HG03439 (cell line): ENCODE results near the gene METTL16.
"Not testable (repeated sequence)": the region's sequence is repeated elsewhere in the genome, so short reads cannot be mapped to it uniquely, and the experiment has no call there.

Source experiments
- ATAC-seq: cut with Tn5 transposase; IDR thresholded peaks from one replicate; pipeline ENCODE4 v1.9.1; 2021; ENCODE audit warnings: mild to moderate bottlenecking, moderate library complexity; ENCODE audit not compliant: unreplicated experiment

METTL16 gene

DNA sequence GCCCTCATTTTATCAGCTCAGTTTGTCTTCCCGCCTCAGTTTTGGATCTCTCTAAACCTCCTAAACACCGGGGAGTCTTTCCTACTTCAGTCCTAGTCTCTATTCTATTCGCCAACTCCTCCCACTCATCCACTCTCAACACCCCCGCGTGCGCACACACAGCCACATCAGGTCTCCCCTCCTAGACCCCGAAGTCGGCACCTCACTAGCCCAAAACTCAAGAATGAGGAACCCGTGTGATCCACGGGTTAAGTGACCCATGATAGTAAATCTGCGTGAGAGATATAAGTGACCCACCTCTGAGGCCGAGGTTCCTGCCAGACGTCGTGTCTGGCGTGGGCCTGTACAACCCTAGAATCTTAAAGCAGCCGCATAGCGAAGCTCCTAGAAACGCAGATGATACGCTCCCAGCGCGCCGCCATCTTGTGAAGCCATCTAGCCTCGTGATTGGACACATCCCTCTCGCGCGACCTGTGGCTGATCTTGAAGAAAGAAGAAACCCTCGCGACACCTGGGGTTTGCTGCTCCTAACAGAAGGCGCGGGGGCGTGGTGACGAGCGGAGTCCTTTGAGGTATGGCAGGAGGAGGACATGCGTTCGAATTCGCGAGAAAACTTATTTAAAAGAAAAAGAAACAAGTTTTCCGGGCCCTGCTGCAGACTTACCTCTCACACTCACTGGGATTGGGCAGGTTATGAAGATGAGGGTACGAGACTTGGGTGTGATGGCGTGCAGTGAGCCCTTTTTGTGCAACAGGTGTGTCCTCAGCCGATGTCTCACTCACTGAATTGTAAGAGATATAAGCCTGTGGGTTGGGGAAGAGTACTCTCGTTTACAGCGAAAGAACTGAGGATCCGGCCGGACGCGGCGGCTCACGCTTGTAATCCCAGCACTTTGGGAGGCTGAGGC, at the start of gene METTL16:
Gene METTL16 (minus strand): TSS at position 427 of the 908 bp plus-strand sequence. CDS start 9,557 bp downstream, outside the sequence.
- ATAC-seq, result peak; percentile 90

DNA sequence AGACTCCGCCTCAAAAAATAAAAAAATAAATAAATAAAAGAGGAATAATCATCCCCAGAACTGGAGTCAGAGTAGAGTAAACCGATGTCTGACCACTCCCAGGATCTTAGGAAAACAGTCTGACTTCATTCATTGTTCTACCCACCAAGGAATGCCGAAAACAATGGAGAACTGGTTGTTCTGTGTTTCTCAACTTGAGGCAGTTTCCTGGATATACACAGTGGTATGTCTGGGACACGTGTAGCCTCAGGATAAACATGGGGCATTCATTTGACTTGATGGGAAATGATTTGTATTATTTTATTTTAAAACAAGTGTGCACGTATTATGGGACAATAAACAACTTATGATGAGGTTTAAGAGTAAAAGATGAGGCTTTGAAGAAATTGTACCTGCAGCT, 49.0 kb upstream of the METTL16 start:
- ATAC-seq, result no peak

DNA sequence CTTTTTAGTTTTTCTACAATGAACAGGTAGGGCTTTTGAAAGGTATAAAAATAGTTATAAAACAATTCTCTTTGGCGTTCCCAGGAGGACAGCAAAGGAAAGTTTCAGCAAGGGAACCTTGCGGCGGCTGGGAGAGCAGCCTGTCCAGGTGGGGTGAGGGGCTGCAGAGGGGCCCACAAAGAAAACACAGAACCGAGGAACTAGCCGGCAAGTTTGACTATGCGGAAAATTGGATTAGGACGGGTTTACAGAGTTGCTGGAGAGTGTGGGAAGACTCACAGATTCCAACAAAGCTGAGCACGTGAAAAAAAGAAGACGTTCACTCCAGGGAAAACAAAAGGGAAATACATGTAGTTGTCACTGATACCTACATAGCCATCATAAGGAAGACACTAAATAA, 40.2 kb upstream of the METTL16 start:
- no peak for ATAC-seq

DNA sequence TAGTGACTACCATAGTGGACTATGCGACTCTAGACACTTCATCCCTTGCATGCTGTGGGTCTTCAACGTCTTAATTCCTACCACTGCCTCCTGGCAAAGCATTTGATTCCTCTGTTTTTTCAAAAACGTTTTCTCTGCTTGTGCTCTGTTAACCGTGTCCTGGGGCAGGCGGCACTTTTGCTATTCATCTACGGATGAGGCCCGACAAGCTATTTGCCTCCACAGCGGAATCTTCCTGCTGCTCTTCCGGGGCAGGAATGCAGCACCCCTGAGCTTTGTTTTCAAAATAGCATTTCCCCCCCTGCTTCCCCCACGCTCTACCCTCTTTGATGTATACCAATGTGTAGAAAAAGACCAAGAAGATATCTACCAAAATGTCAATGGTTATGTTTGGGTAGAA, 39.8 kb upstream of the METTL16 start:
- ATAC-seq, result no peak

- ATAC-seq, result no peak
These were observed 37.9 kb upstream of the METTL16 start for GRCh38 chr17:2549392-2550211.

- ATAC-seq, result not testable (repeated sequence)
These were observed 36.3 kb upstream of the METTL16 start for GRCh38 chr17:2548026-2548425.

DNA sequence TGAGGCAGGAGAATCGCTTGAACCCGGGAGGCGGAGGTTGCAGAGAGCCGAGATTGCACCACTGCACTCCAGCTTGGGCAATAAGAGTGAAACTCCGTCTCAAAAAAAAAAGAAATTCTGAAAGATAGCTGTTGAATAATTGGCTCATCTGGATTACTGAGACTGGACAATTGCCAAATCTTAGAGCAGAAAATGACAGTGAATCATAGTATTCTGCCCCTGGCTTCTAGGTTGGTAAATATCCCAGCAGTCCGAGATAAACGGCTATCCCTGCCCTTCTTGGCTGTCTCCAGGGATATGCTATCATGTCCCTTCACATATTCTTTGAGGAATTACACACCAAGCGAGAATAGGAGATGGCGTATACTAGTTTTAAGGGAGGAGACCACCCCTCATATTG, 35.5 kb upstream of the METTL16 start:
- no peak for ATAC-seq

DNA sequence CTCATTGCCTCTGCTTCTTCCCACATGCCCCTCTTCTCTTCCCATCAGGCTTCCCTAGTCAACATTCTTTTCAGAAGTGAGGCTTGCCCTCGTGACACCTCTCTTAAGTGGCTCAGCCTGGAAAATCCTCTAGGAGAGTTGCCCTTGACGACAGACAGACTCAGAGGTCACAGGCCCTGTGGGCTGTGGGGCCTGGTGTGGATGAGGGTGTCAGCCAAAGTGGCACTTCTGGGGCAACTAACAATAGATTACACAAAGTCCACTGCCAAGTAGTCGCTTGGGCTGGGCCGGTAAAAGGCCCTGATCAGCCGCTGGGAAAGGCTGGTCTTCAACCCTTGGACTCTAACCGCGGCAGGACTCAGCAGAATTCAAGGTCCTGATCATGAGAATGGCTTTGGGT, 33.7 kb upstream of the METTL16 start:
- ATAC-seq, result no peak

GRCh38 chr17:2542456-2542855, 30.8 kb upstream of the METTL16 start:
- ATAC-seq, result no peak

- ATAC-seq, result no peak
These were observed 30.4 kb upstream of the METTL16 start for GRCh38 chr17:2542056-2542455.

- not testable (repeated sequence) for ATAC-seq
These were observed 25.9 kb upstream of the METTL16 start for GRCh38 chr17:2537579-2537978.

DNA sequence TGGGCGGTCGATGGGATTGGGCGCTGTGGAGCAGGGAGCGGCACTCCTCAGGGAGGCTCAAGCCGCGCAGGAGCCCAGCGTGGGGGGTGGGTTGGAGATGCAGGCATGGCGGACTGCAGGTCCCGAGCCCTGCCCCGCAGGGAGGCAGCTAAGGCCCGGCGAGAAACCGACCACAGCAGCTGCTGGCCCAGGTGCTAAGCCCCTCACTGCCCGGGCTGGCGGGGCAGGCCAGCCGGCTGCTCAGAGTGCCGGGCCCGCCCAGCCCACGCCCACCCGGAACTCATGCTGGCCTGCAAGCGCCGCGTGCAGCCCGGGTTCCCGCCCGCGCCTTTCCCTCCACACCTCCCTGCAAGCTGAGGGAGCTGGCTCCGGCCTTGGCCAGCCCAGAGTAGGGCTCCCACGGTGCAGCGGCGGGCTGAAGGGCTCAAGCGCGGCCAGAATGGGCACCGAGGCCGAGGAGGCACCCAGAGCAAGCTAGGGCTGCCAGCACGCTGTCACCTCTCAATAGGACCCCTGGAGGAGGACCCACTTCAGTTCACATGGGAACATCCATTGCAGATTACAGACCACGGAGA, 20.5 kb upstream of the METTL16 start:
- no peak for ATAC-seq

DNA sequence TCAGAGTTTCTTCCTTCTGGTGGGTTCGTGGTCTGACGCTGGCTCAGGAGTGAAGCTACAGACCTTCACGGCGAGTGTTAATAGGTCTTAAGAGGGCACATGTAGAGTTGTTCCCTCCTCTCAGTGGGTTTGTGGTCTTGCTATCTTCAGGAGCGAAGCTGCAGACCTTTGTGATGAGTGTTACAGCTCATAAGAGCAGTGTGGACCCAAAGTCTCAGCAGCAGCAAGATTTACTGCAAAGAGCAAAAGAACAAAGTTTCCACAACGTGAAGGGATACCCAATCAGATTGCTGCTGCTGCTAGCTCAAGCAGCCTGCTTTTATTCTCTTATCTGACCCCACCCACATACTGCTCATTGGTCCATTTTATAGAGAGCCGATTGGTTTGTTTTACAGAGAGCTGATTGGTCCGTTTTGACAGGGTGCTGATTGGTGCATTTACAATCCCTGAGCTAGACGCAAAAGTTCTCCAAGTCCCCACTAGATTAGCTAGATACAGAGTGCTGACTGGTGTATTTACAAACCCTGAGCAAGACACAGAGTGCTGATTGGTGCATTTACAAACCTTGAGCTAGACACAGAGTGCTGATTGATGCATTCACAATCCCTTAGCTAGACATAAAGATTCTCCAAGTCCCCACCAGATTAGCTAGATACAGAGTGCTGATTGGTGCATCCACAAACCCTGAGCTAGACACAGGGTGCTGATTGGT, 19.7 kb upstream of the METTL16 start:
- ATAC-seq, result not testable (repeated sequence)

- ATAC-seq, result not testable (repeated sequence)
These were observed 10.2 kb upstream of the METTL16 start for GRCh38 chr17:2521775-2522410.

- ATAC-seq, result no peak
These were observed 9.6 kb upstream of the METTL16 start for GRCh38 chr17:2521257-2521656.

DNA sequence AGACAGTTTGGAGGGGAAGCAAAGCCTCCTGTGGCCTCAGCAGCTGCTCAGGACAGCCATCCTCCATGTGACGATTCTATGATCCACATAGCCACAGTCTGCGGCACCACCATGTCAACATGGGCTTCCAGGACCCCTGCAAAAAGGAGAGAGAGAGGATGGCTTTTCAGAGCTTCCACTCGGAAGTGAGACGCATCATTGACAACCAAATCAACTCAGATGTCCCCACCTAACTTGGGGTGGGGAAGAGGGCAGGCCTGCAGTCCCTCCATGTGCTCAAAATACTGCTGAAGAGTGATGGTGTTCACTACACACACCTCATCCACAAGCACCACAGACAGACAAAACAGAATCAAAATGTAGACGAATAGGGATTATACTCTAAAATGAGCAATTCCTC, 5.9 kb upstream of the METTL16 start:
- ATAC-seq, result no peak

- ATAC-seq, result no peak
These were observed 588 bp downstream of the METTL16 start for GRCh38 chr17:2511138-2511461.

DNA sequence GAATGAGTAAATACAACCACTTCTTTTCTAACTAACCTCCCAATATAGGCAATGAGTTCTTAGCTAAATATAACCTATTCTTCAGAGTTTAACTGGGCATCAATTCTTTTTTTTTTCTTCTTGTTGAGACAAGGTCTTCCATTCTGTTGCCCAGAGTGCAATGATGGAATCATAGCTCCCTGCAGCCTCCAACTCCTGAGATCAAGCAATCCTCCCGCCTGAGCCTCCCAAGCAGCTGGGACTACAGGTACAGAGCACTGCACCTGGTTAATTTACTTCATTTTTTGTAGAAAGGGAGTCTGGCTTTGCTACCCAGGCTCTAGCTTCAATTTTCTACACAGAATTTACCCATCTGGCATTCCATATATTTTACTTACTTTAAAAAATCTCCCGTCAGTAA, 1.1 kb downstream of the METTL16 start:
- no peak for ATAC-seq

GRCh38 chr17:2508035-2508434, 3.7 kb downstream of the METTL16 start:
- ATAC-seq, result no peak

DNA sequence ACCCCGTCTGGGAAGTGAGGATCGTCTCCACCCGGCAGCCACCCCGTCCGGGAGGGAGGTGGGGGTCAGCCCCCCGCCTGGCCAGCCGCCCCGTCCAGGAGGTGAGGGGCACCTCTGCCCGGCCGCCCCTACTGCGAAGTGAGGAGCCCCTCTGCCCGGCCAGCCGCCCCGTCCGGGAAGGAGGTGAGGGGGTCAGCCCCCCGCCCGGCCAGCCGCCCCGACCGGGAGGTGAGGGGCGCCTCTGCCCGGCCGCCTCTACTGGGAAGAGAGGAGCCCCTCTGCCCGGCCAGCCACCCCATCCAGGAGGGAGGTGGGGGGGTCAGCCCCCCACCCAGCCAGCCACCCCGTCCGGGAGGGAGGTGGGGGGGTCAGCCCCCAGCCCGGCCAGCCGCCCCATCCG, 4.7 kb downstream of the METTL16 start:
- ATAC-seq, result not testable (repeated sequence)

GRCh38 chr17:2503627-2504026, 8.1 kb downstream of the METTL16 start:
- ATAC-seq, result no peak
